A549 treated with GW870086 at 1 μM for 4 hours (cell line): ENCODE results near the gene KPTN. TPM values are rescaled to one million over a fixed set of nuclear protein-coding genes. Genes with fewer than 3 reads are reported as not detected.

Source experiments
- total RNA-seq: library from RNA; stranded (reverse); fragments of 200-300 nt; extraction: Qiagen RNA extraction; gene quantifications from 5 replicates; pipeline ENCODE4 v1.2.3, GENCODE V29; 2022; ENCODE audit warnings: low read depth

Gene KPTN
- 14.1 to 23.7 TPM (median 22.9 TPM) in 5 replicates for total RNA-seq

GRCh38 chr19:47483800-47484690 lies at the start of gene KPTN:
Gene KPTN, minus strand, starts transcription at chr19:47484219. Its CDS starts 59 bp downstream, at chr19:47484160.

GRCh38 chr19:47514869-47515588 lies 31.0 kb upstream of the KPTN start, which contains the start of gene NAPA:
Gene NAPA, minus strand, starts transcription at chr19:47515063. Its CDS starts 123 bp downstream, at chr19:47514940.

GRCh38 chr19:47471733-47472457 lies 12.1 kb downstream of the KPTN start, which contains the start of gene SLC8A2:
Gene SLC8A2, minus strand, starts transcription at chr19:47471893. Its CDS starts 5,490 bp downstream, at chr19:47466403.

Other genes starting within 250 kb of the KPTN start
- 21.4 to 24.9 TPM (median 23.7 TPM) in 5 replicates for gene CCDC9, start 227.7 kb downstream of the KPTN start, total RNA-seq
- 4.3 to 11.0 TPM (median 9.7 TPM) in 5 replicates for gene INAFM1, start 209.3 kb downstream of the KPTN start, total RNA-seq
- 1.4 to 2.3 TPM (median 2.2 TPM) in 5 replicates for gene C5AR1, start 174.4 kb downstream of the KPTN start, total RNA-seq
- 7.6 to 13.5 TPM (median 13.0 TPM) in 5 replicates for gene C5AR2, start 152.0 kb downstream of the KPTN start, total RNA-seq
- gene DHX34, start 134.9 kb downstream of the KPTN start, total RNA-seq = 27.5 to 38.3 TPM (median 34.1 TPM) in 5 replicates
- gene MEIS3, start 64.7 kb downstream of the KPTN start, total RNA-seq = 31.1 to 41.8 TPM (median 37.4 TPM) in 5 replicates
- gene SLC8A2, start 12.3 kb downstream of the KPTN start, total RNA-seq = 0.36 to 1.5 TPM (median 0.42 TPM) in 5 replicates
- 86.8 to 111 TPM (median 94.3 TPM) in 5 replicates for gene NAPA, start 30.8 kb upstream of the KPTN start, total RNA-seq
- gene ZNF541, start 88.9 kb upstream of the KPTN start, total RNA-seq = not detected in 5 replicates
- 11.8 to 15.0 TPM (median 13.9 TPM) in 5 replicates for gene BICRA, start 124.9 kb upstream of the KPTN start, total RNA-seq
- gene EHD2, start 229.2 kb upstream of the KPTN start, total RNA-seq = 124 to 157 TPM (median 150 TPM) in 5 replicates